Activated CD8-positive, alpha-beta T cell treated with anti-CD3 and anti-CD28 coated beads for 36 hours (primary cell): ENCODE measurements around the gene TRIM65. TPM values are rescaled to one million over a fixed set of nuclear protein-coding genes. Genes with fewer than 3 reads are reported as not detected.

Source experiments
- ATAC-seq: fragments of 200-7000 bp; cut with Tn5 transposase; one replicate; pipeline ENCODE4 v1.10.0; 2021; ENCODE audit warnings: mild to moderate bottlenecking, moderate library complexity
- CTCF ChIA-PET: fragments of 350-600 bp; sonication (Branson Sonifier 250); formaldehyde crosslinking; loops from one replicate; lab custom pipeline; 2021; ENCODE audit warnings: antibody characterized with exemption; lab: Charles Lee
- POLR2A ChIA-PET: fragments of 350-600 bp; sonication (Branson Sonifier 250); formaldehyde crosslinking; loops from one replicate; lab custom pipeline; 2021; ENCODE audit warnings: antibody characterized with exemption; lab: Charles Lee
- DNase-seq: peaks from one replicate; pipeline ENCODE4 v3.0.0-alpha.2; 2020
- H3K27ac Mint-ChIP-seq: one replicate; pipeline ENCODE4 v1.8.0; 2021; ENCODE audit warnings: mild to moderate bottlenecking, mixed read lengths
- H3K27me3 Mint-ChIP-seq: one replicate; pipeline ENCODE4 v1.8.0; 2021; ENCODE audit warnings: mixed read lengths
- H3K36me3 Mint-ChIP-seq: one replicate; pipeline ENCODE4 v1.8.0; 2021; ENCODE audit warnings: low read depth, mixed read lengths
- H3K4me1 Mint-ChIP-seq: one replicate; pipeline ENCODE4 v1.8.0; 2021; ENCODE audit warnings: low read depth, mixed read lengths
- H3K4me3 Mint-ChIP-seq: one replicate; pipeline ENCODE4 v1.8.0; 2021; ENCODE audit warnings: mild to moderate bottlenecking, moderate library complexity, mixed read lengths
- H3K9me3 Mint-ChIP-seq: one replicate; pipeline ENCODE4 v1.8.0; 2021; ENCODE audit warnings: mixed read lengths
- CTCF ChIP-seq: fragments of 200-600 bp; IDR thresholded peaks from one replicate; pipeline ENCODE4 v1.8.0; 2022; ENCODE audit warnings: antibody characterized with exemption, mild to moderate bottlenecking
- intact Hi-C: fragments of 100-400 bp; cut with micrococcal nuclease; formaldehyde crosslinking; loops from one replicate; pipeline ENCODE4 v1.10.0; 2022
- total RNA-seq, 2 experiments: library from RNA; stranded (reverse); gene quantifications; one replicate each; pipeline ENCODE4 v1.2.3, GENCODE V29; 2021

TRIM65 gene
- total RNA-seq, 2 experiments from 2014 or later = 37.1 to 42.2 TPM

DNA sequence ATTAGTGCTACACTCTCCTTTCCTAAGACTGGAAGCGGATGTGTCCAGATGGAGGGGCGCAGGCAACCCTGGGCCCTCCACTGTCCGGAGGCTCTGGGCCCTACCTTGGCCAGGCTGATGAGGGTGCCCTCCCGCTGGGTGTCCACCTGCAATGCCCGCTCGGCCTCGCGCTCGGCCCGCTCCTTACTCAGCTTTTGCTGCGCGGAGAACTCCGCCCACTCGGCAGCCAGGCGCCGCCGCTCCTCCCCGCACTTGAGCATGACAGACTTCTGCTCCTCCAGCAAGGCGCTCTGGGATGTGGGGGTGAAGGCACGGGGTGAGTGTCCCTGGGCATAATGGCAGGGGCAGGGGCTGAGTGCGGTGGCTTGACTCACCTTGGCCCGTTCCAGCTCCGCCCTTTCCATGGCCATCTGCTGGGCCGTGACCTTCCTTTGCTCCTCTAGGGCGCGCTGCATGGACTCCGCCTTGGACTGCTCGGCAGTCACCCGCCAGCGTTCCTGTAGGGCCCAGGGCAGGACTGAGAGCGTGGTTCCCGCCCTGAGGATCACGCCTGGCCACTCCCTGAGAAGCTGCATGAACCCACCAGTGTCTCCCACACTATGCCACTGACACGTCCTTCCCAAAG is 18.0 kb upstream of the TRIM65 start:
- Mint-ChIP-seq H3K4me3 (no peak overlapping the region), H3K36me3 (peaks cover 3% of the 10 kb centered on the region), H3K27ac (no peak overlapping the region), H3K9me3 (no peaks in the 10 kb centered on the region), H3K4me1 (peaks cover 2% of the 10 kb centered on the region), H3K27me3 (no peaks in the 10 kb centered on the region)
- POLR2A ChIA-PET = interaction anchor here (0.8 kb wide), 1 partner anchor 12 kb away, joined by 3 read pairs; no protein-coding TSS in a partner anchor
- CTCF ChIA-PET = interaction anchor here (1.2 kb wide), 1 partner anchor 13 kb away, joined by 3 read pairs; no protein-coding TSS in a partner anchor
- TF ChIP-seq CTCF = no peak
- DNase-seq (no peak), ATAC-seq (no peak)
- intact Hi-C loops = no loop called here

- no peak overlapping the region for H3K4me3 Mint-ChIP-seq
- CTCF ChIA-PET = no interaction called here
- TF ChIP-seq CTCF = no peak
- DNase-seq = no peak
- no peak overlapping the region for H3K27ac Mint-ChIP-seq
- intact Hi-C loops = no loop called here
- H3K9me3 Mint-ChIP-seq = no peaks in the 10 kb centered on the region
- no peaks in the 10 kb centered on the region for H3K27me3 Mint-ChIP-seq
- H3K36me3 Mint-ChIP-seq = peaks cover 4% of the 10 kb centered on the region
- no peak for ATAC-seq
- peaks cover 2% of the 10 kb centered on the region for H3K4me1 Mint-ChIP-seq
- POLR2A ChIA-PET = interaction anchor here (0.5 kb wide), 1 partner anchor 332 kb away, joined by 3 read pairs; no protein-coding TSS in a partner anchor
Observed at GRCh38 chr17:75913537-75914210, 16.9 kb upstream of the TRIM65 start.

DNA sequence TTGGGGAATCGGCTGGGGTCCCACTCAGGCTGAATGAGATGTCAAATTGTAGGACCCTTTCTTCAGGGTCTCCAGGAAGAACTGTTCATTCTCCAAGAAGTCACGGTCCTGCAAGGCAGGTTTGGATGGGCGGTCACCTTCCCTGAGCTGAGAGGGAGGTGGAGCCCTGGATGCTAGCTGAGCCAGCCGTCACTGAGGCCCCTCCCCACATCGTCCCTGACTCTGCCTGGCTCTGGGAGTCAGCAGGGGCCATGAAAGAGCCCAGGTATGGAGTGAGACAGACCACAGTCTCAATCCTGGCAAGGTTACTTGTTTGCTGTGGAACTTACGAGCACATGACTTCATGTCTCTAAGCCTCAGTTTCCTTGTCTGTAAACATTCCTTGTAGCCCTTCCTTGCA is 13.9 kb upstream of the TRIM65 start:
- intact Hi-C loops = no loop called here
- ATAC-seq = no peak
- H3K9me3 Mint-ChIP-seq = no peaks in the 10 kb centered on the region
- ChIA-PET CTCF (interaction anchor here (0.7 to 11.4 kb wide), 5 partner anchors 16 to 612 kb away, joined by 3 to 165 read pairs (median 3); partner anchors contain the start of gene CDK3), POLR2A (interaction anchor here (0.9 kb wide), 1 partner anchor 94 kb away, joined by 3 read pairs; no protein-coding TSS in a partner anchor)
- H3K27me3 Mint-ChIP-seq = no peaks in the 10 kb centered on the region
- H3K4me1 Mint-ChIP-seq = peaks cover 7% of the 10 kb centered on the region
- H3K4me3 Mint-ChIP-seq = no peak overlapping the region
- DNase-seq = no peak
- H3K27ac Mint-ChIP-seq = no peak overlapping the region
- TF ChIP-seq CTCF = no peak
- H3K36me3 Mint-ChIP-seq = peaks cover 2% of the 10 kb centered on the region

DNA sequence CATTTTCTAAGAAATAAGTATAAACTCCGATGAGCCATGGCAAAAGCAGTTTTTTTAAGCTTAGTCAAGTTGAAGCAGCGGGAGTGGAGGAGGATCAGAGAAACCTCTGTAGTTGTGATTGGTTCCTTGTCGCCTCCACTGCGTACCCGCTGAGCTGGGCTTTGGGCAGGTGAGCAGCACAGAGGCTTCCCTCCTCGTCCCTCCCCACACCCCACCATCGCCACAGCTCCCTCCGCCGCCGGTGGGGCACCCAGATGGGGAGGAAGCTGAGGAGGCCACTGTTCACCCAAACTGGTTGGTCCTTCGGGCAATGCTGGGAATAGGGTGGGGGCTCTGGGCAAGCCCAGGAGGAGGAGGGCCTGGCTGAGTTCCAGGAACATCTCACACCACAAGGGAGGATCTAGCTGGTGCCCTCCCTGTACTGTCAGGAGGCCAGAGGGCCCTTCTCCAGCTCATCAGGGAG is 13.1 kb upstream of the TRIM65 start:
- Mint-ChIP-seq H3K27me3 (no peaks in the 10 kb centered on the region), H3K4me1 (peaks cover 10% of the 10 kb centered on the region), H3K36me3 (peaks cover 2% of the 10 kb centered on the region), H3K27ac (no peak overlapping the region), H3K4me3 (no peak overlapping the region), H3K9me3 (no peaks in the 10 kb centered on the region)
- ChIA-PET POLR2A (interaction anchor here (0.5 to 0.8 kb wide), 2 partner anchors 13 to 71 kb away, joined by 3 read pairs; partner anchors contain the start of gene TRIM65), CTCF (interaction anchor here (1.6 to 11.4 kb wide), 3 partner anchors 17 to 104 kb away, joined by 7 to 165 read pairs (median 12); partner anchors contain the start of gene CDK3)
- no peak for ATAC-seq
- no peak for DNase-seq
- intact Hi-C loops = loop anchor here (5.0 kb wide), 1 partner anchor 92 kb away; the partner anchor contains the start of gene CDK3
- TF ChIP-seq CTCF = no peak
